Measurements from ENCODE around the gene GRM5. TPM values are rescaled to one million over a fixed set of nuclear protein-coding genes. Genes with fewer than 3 reads are reported as not detected.

The GRM5 gene
- total RNA-seq, result 0.33 and 0.67 TPM in 2 replicates

GRCh38 chr11:89065651-89066201 lies at the start of gene GRM5:
Gene GRM5, minus strand, starts transcription at chr11:89065982. Its CDS starts 18,110 bp downstream, at chr11:89047872.

Small RNAs within 50 kb of the gene (small RNA-seq; reads per million reads assigned to genes)
- gene RNU6-16P, result 0.80 reads per million, percentile 50 among the genes with 10 or more reads in this experiment

Other genes with a start within 250 kb of the GRM5 start
- gene TYR, start 111.9 kb upstream of the GRM5 start, total RNA-seq, result 0.29 TPM in 1 of 2 replicates, not detected in the other